Measurements from ENCODE around the gene GPX2. TPM values are rescaled to one million over a fixed set of nuclear protein-coding genes. Genes with fewer than 3 reads are reported as not detected.

The GPX2 gene
- total and polyA plus RNA-seq, 2 of the 8 experiments (the other 6 are each of a cell fraction or from before 2014, with no cell fraction given): 0.30 to 0.89 TPM

DNA sequence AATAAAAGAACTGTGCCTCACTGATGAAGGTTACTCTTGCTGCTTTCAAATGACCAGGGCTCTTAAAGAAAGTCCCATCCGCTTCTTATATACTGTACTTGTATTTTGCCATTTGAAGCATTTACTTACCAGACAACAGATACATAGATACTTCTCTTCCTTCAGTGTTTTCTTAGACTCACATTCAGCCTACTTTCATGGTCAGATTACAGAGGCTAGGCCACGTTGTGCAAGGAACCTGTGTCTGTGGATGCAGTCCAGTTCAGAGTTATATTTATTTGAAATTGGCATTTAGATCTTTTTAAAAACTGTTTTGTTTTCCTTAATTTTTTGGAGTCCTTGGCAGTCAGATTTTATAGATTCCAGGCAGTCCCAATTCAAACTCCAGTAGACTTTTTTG is 22.1 kb downstream of the GPX2 start (continued):
- TF ChIP-seq, protein P1, sequence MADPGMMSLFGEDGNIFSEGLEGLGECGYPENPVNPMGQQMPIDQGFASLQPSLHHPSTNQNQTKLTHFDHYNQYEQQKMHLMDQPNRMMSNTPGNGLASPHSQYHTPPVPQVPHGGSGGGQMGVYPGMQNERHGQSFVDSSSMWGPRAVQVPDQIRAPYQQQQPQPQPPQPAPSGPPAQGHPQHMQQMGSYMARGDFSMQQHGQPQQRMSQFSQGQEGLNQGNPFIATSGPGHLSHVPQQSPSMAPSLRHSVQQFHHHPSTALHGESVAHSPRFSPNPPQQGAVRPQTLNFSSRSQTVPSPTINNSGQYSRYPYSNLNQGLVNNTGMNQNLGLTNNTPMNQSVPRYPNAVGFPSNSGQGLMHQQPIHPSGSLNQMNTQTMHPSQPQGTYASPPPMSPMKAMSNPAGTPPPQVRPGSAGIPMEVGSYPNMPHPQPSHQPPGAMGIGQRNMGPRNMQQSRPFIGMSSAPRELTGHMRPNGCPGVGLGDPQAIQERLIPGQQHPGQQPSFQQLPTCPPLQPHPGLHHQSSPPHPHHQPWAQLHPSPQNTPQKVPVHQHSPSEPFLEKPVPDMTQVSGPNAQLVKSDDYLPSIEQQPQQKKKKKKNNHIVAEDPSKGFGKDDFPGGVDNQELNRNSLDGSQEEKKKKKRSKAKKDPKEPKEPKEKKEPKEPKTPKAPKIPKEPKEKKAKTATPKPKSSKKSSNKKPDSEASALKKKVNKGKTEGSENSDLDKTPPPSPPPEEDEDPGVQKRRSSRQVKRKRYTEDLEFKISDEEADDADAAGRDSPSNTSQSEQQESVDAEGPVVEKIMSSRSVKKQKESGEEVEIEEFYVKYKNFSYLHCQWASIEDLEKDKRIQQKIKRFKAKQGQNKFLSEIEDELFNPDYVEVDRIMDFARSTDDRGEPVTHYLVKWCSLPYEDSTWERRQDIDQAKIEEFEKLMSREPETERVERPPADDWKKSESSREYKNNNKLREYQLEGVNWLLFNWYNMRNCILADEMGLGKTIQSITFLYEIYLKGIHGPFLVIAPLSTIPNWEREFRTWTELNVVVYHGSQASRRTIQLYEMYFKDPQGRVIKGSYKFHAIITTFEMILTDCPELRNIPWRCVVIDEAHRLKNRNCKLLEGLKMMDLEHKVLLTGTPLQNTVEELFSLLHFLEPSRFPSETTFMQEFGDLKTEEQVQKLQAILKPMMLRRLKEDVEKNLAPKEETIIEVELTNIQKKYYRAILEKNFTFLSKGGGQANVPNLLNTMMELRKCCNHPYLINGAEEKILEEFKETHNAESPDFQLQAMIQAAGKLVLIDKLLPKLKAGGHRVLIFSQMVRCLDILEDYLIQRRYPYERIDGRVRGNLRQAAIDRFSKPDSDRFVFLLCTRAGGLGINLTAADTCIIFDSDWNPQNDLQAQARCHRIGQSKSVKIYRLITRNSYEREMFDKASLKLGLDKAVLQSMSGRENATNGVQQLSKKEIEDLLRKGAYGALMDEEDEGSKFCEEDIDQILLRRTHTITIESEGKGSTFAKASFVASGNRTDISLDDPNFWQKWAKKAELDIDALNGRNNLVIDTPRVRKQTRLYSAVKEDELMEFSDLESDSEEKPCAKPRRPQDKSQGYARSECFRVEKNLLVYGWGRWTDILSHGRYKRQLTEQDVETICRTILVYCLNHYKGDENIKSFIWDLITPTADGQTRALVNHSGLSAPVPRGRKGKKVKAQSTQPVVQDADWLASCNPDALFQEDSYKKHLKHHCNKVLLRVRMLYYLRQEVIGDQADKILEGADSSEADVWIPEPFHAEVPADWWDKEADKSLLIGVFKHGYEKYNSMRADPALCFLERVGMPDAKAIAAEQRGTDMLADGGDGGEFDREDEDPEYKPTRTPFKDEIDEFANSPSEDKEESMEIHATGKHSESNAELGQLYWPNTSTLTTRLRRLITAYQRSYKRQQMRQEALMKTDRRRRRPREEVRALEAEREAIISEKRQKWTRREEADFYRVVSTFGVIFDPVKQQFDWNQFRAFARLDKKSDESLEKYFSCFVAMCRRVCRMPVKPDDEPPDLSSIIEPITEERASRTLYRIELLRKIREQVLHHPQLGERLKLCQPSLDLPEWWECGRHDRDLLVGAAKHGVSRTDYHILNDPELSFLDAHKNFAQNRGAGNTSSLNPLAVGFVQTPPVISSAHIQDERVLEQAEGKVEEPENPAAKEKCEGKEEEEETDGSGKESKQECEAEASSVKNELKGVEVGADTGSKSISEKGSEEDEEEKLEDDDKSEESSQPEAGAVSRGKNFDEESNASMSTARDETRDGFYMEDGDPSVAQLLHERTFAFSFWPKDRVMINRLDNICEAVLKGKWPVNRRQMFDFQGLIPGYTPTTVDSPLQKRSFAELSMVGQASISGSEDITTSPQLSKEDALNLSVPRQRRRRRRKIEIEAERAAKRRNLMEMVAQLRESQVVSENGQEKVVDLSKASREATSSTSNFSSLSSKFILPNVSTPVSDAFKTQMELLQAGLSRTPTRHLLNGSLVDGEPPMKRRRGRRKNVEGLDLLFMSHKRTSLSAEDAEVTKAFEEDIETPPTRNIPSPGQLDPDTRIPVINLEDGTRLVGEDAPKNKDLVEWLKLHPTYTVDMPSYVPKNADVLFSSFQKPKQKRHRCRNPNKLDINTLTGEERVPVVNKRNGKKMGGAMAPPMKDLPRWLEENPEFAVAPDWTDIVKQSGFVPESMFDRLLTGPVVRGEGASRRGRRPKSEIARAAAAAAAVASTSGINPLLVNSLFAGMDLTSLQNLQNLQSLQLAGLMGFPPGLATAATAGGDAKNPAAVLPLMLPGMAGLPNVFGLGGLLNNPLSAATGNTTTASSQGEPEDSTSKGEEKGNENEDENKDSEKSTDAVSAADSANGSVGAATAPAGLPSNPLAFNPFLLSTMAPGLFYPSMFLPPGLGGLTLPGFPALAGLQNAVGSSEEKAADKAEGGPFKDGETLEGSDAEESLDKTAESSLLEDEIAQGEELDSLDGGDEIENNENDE (IDR thresholded peaks at IDR 0.05; ENCODE audit: insufficient replicate concordance, low read length): no peak
- no peak for TF ChIP-seq CBX5 (IDR thresholded peaks at IDR 0.05; ENCODE audit: low read depth, low read length)
- no peak for TF ChIP-seq CTBP2 (IDR thresholded peaks at IDR 0.05; ENCODE audit: borderline replicate concordance, insufficient read depth, insufficient read length, low read length)
- TF ChIP-seq KDM5A (IDR thresholded peaks at IDR 0.05; ENCODE audit: low read length): no peak
- TF ChIP-seq CBX8 (IDR thresholded peaks at IDR 0.05; ENCODE audit: borderline replicate concordance, low read depth, low read length): no peak
- TF ChIP-seq RNF2 (IDR thresholded peaks at IDR 0.05; ENCODE audit: borderline replicate concordance, low read depth, low read length, missing control alignments, poor library complexity, severe bottlenecking): no peak
- TF ChIP-seq, protein P2, sequence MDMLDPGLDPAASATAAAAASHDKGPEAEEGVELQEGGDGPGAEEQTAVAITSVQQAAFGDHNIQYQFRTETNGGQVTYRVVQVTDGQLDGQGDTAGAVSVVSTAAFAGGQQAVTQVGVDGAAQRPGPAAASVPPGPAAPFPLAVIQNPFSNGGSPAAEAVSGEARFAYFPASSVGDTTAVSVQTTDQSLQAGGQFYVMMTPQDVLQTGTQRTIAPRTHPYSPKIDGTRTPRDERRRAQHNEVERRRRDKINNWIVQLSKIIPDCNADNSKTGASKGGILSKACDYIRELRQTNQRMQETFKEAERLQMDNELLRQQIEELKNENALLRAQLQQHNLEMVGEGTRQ (IDR thresholded peaks at IDR 0.05; ENCODE audit: low read length): no peak
- no peak for TF ChIP-seq KDM1A (IDR thresholded peaks at IDR 0.05; ENCODE audit: borderline replicate concordance, low read length)
- TF ChIP-seq TAF1 (IDR thresholded peaks at IDR 0.05; ENCODE audit: low read depth, low read length): no peak
- TF ChIP-seq TCF12 (IDR thresholded peaks at IDR 0.05; ENCODE audit: low read depth, low read length): no peak
